H1 (cell line): ENCODE measurements around the gene C1RL. TPM values are rescaled to one million over a fixed set of nuclear protein-coding genes. Genes with fewer than 3 reads are reported as not detected.

Experiments
- NANOG ChIP-seq: IDR thresholded peaks from 2 replicates; pipeline ENCODE4 v1.6.1; 2011; ENCODE audit warnings: low read length, low read depth, mild to moderate bottlenecking, inconsistent platforms; ENCODE audit not compliant: insufficient read depth, poor library complexity, severe bottlenecking
- polyA plus RNA-seq, 7 experiments: library from polyadenylated mRNA; depleted of rRNA in 3 of 7; stranded (reverse) in 5 of 7; unstranded in 2 of 7; fragments of >200 nt in 5 of 7; fragments of 200-250 nt in 2 of 7; gene quantifications; 1 replicate in 5 of 7; 2 replicates in 1 of 7; 4 replicates in 1 of 7; pipeline versions ENCODE4 v1.2.1 to v1.2.3, GENCODE V29; 2011 to 2013; ENCODE audit warnings: missing spikeins in 2 of 7, mixed read lengths in 2 of 7
- total RNA-seq: library from RNA; stranded (reverse); fragmentation: NEBNext Ultra II Directional; extraction: Animal tissue kit (Norgen Biotek cat#: 25700); gene quantifications from 2 replicates; pipeline ENCODE4 v1.2.1, GENCODE V29; 2021
- TF ChIP-seq, protein P1 (sequence below): fragments of 300-600 bp; sonication (generic); IDR thresholded peaks from 2 replicates; pipeline ENCODE4 v1.7.1; 2012; ENCODE audit warnings: low read length, moderate library complexity, mild to moderate bottlenecking, inconsistent platforms; ENCODE audit not compliant: insufficient replicate concordance
- TF ChIP-seq, protein P2 (sequence below): IDR thresholded peaks from 2 replicates; pipeline ENCODE4 v1.6.1; 2012; ENCODE audit warnings: inconsistent platforms

Gene C1RL
- total and polyA plus RNA-seq, 2 of the 8 experiments (the other 6 are each of a cell fraction or from before 2014, with no cell fraction given), result 11.4 to 15.5 TPM

DNA sequence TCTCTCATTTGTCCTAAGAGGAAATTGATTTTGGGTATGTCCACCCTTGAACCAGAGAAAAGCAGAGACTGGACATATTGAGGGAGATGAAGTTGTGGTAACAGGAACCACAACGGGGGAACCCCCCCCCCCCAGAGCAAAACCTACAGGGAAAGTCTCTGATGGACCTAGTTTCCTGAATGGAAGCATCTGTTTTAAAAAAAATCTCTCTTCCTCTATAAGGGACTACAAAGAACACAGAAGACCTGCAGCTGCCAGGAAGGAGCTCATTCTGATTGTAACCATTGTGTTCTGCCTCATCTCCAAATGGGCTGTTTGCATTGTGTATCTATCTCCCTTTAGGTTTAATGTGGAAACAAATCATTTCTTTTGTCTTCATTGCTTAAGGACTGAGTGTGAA, 35.1 kb downstream of the C1RL start (continued):
- TF ChIP-seq, protein P1, sequence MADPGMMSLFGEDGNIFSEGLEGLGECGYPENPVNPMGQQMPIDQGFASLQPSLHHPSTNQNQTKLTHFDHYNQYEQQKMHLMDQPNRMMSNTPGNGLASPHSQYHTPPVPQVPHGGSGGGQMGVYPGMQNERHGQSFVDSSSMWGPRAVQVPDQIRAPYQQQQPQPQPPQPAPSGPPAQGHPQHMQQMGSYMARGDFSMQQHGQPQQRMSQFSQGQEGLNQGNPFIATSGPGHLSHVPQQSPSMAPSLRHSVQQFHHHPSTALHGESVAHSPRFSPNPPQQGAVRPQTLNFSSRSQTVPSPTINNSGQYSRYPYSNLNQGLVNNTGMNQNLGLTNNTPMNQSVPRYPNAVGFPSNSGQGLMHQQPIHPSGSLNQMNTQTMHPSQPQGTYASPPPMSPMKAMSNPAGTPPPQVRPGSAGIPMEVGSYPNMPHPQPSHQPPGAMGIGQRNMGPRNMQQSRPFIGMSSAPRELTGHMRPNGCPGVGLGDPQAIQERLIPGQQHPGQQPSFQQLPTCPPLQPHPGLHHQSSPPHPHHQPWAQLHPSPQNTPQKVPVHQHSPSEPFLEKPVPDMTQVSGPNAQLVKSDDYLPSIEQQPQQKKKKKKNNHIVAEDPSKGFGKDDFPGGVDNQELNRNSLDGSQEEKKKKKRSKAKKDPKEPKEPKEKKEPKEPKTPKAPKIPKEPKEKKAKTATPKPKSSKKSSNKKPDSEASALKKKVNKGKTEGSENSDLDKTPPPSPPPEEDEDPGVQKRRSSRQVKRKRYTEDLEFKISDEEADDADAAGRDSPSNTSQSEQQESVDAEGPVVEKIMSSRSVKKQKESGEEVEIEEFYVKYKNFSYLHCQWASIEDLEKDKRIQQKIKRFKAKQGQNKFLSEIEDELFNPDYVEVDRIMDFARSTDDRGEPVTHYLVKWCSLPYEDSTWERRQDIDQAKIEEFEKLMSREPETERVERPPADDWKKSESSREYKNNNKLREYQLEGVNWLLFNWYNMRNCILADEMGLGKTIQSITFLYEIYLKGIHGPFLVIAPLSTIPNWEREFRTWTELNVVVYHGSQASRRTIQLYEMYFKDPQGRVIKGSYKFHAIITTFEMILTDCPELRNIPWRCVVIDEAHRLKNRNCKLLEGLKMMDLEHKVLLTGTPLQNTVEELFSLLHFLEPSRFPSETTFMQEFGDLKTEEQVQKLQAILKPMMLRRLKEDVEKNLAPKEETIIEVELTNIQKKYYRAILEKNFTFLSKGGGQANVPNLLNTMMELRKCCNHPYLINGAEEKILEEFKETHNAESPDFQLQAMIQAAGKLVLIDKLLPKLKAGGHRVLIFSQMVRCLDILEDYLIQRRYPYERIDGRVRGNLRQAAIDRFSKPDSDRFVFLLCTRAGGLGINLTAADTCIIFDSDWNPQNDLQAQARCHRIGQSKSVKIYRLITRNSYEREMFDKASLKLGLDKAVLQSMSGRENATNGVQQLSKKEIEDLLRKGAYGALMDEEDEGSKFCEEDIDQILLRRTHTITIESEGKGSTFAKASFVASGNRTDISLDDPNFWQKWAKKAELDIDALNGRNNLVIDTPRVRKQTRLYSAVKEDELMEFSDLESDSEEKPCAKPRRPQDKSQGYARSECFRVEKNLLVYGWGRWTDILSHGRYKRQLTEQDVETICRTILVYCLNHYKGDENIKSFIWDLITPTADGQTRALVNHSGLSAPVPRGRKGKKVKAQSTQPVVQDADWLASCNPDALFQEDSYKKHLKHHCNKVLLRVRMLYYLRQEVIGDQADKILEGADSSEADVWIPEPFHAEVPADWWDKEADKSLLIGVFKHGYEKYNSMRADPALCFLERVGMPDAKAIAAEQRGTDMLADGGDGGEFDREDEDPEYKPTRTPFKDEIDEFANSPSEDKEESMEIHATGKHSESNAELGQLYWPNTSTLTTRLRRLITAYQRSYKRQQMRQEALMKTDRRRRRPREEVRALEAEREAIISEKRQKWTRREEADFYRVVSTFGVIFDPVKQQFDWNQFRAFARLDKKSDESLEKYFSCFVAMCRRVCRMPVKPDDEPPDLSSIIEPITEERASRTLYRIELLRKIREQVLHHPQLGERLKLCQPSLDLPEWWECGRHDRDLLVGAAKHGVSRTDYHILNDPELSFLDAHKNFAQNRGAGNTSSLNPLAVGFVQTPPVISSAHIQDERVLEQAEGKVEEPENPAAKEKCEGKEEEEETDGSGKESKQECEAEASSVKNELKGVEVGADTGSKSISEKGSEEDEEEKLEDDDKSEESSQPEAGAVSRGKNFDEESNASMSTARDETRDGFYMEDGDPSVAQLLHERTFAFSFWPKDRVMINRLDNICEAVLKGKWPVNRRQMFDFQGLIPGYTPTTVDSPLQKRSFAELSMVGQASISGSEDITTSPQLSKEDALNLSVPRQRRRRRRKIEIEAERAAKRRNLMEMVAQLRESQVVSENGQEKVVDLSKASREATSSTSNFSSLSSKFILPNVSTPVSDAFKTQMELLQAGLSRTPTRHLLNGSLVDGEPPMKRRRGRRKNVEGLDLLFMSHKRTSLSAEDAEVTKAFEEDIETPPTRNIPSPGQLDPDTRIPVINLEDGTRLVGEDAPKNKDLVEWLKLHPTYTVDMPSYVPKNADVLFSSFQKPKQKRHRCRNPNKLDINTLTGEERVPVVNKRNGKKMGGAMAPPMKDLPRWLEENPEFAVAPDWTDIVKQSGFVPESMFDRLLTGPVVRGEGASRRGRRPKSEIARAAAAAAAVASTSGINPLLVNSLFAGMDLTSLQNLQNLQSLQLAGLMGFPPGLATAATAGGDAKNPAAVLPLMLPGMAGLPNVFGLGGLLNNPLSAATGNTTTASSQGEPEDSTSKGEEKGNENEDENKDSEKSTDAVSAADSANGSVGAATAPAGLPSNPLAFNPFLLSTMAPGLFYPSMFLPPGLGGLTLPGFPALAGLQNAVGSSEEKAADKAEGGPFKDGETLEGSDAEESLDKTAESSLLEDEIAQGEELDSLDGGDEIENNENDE, result no peak
- no peak for TF ChIP-seq NANOG
- TF ChIP-seq, protein P2, sequence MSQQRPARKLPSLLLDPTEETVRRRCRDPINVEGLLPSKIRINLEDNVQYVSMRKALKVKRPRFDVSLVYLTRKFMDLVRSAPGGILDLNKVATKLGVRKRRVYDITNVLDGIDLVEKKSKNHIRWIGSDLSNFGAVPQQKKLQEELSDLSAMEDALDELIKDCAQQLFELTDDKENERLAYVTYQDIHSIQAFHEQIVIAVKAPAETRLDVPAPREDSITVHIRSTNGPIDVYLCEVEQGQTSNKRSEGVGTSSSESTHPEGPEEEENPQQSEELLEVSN, result no peak
